Stimulated activated CD8-positive, alpha-beta memory T cell treated with anti-CD3 and anti-CD28 coated beads, Interleukin-15, amount 100 ng/mL, for 24 hours (primary cell): ENCODE data around the gene SET.
"Not testable (repeated sequence)": the region's sequence is repeated elsewhere in the genome, so short reads cannot be mapped to it uniquely, and the experiment has no call there.

ENCODE experiments used
- DNase-seq: peaks from one replicate; pipeline ENCODE4 v3.0.0-alpha.2; 2020; ENCODE audit warnings: low read depth

SET gene

DNA sequence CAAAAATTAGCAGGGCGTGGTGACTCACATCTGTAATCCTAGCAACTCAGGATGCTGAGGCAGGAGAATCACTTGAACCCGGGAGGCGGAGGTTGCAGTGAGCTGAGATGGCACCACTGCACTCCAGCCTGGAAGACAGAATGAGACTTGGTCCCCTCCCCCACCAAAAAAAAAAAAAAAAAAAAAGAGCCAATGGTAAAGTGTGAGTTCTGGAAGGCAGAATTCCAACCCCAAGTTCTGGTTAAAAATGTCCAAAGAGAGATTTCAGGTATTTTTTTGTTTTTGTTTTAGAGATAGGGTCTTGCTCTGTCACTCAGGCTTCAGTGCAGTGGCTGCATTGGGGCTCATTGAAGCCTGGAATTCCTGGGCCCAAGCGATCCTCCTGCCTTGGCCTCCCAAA, 1.6 kb upstream of the SET start:
- DNase-seq: no peak

DNA sequence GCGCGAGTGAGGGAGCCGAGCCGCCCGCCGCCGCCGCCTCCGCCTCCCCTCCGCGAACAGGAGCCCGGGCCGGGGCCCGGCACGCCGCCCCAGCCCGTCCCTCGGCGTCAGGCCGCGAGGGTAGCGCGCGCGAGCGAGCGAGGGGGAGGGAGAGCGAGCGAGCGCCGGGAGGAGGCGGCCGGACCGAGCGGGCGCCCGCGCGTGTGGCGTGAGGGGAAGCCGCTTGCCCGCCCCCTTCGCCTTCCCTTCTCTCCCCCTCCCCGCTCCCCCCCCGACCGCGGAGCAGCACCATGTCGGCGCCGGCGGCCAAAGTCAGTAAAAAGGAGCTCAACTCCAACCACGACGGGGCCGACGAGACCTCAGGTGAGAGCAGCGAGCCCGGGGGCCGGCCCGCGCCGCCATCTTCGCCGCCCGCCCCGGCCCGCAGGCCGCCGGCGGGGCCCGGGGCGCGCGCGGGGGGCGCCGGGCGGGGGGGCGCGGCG, 312 bp downstream of the SET start:
- peak; percentile 26 for DNase-seq

DNA sequence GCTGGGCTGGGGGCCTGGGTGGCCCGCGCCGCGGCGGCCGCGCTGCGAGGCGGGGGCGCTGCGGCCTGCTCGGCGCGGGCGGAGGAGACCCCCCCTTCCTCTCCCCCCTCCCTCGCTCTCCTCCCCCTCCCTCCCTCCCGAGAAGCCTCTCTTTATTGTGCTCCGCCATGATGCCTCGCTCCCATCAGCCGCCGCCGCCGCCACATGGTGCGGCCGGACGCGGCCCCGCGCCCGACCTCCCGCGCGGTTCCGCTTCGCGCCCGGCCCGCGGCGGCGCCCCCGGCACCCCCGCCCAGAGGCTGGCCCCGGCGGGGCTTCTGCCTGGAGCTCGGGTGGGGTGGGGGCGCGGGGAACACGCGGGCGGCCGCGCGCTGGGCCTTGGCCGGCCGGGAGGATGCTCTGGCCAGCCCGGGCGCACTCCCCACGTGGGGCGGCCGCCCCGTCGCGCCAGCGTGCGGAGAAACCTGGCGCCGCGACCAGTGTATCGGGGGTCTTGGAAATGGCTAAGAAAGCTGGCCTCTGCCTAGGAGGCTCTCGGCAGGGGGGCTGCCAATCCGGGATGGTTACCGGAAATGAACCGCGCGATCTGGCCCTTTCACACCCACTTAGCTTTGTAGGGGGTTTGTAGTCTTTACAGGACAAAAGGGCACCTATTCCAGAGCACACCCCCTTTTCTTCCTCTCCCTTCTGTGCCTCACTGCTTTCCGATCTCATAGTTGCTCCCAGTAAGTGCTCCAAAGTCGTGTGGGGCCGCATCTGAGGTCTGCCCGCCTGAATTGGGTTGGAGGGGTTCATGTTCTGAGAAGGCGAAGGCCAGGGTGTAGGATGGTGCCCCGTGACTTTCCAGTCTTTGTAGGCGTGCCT, 1.0 kb downstream of the SET start:
- DNase-seq: no peak

DNA sequence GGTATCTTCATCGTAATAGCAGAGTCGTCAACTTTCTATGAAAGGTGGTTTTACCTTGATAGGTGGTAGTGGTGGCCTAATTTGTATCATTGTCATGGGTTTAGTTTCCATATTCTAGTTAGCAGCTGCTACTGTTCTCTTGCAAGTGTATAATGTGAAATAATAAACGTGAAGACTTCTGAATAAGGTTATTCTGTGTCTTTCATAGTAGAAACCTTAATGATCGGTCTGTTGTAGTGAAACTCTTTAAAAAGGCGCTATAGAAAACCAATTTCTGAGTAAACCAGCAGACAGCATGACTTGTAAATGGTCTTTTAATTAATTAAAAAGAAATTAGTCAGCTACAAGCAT, 1.6 kb downstream of the SET start:
- DNase-seq: no peak

DNA sequence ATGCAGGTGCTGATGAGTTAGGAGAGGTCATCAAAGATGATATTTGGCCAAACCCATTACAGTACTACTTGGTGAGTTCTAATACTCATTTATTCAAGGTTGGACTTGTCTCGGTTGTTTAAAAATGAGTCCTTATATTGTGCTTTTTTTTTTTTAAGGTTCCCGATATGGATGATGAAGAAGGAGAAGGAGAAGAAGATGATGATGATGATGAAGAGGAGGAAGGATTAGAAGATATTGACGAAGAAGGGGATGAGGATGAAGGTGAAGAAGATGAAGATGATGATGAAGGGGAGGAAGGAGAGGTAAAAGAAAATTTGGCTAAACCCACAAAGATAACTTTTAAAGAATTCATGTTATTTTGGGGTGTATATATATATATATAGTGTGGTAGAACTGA, 4.7 kb downstream of the SET start:
- not testable (repeated sequence) for DNase-seq

DNA sequence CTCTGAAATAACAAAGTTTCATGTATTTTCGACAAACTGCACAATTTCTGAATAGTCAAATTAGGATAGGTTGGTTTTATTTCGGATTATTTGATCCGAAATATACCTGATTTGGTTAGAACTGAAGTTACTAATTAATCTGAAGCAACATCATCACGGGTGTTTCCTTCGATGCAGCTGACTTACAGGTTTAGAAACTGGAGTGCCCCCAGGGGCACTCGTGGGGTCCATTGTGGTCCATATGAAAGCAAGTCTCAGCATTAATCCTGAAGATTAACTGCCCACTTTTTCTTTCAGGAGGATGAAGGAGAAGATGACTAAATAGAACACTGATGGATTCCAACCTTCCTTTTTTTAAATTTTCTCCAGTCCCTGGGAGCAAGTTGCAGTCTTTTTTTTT, 5.3 kb downstream of the SET start:
- DNase-seq: no peak

DNA sequence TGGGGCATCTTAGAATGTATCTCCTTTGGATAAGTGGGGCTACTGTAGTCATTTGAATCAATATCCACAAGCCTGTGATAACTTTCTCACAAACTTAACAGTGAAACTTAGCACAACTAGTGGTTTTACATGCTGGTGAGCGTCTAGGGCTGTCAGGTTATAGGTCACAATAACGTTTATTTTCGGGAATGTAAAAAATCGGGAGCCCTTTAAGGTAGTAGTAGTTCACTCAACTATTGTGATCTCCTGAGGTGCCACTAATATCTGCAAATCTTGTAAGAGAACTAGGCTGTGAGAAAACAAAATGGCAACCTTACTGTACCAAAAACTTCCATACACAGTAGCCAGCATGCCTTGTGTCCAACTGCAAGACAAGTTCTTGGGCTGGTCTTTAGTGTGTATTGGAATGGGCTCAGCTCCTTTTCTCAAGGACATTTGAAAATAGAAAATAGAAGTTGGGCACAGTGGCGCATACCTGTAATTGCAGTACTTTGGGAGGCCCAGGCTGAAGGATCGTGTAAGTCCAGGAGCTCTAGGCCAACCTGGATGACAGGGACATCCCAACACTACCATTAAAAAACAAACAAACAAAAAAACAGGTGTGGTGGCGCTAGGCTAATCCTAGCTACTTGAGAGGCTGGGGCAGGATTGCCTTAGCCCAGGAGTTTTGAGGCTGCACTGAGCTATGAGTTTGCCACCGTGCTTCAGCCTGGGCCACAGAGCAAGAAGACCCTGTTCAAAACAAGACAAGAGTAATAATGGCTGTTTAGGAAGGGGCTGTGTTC, 8.1 kb downstream of the SET start:
- no peak for DNase-seq

DNA sequence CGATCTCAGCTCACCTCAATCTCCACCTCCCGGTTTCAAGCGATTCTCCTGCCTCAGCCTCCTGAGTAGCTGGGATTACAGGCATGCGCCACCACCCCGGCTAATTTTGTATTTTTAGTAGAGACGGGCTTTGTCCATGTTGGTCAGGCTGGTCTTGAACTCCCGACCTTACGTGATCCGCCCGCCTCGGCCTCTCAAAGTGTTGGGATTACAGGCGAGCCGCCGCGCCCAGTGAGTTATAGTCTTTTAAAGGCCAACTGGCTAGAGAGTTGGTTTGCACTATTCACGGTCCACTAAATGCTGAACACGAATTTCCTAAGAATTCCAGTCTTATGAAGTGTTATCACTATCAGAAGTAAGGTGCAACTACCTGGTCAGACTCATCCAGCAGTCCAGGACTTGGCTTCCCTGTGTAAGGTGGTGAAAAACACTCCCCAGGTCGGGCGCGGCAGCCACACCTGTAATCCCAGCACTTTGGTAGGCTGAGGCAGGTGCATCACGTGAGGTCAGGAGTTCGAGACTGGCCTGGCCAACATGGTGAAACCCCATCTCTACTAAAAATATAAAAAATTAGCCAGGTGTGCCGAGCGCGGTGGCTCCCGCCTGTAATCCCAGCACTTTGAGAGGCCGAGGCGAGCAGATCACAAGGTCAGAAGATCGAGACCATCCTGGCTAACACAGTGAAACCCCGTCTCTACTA, 10.2 kb downstream of the SET start:
- DNase-seq: not testable (repeated sequence)

DNA sequence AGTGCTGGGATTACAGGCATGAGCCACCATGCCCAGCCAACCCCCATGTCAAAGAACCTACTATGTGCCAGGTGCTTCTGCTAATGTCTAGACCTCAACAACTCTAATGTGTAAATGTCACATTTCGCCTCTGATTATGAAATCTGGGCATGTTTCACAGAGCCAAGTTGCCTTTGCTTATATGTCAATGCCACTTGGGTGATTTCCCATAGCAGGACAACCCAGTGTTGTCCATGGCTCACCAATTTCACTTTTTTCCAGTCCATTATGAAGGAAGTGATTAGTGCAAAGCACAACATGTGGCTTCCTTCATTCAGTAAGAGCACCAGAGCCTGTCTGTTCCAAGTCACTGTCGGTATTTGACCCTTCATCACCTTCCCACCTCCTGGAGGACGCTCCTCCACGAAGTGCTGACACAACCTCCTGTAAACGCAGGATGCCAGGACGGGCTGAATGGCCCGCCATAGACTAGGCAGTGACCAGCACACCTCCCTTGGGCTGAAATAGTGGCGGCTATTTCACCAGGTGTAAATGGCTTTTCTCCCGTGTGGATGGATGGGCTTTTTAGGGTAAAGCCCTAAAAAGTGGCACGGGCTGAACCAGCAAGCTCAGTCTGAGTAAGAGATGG, 12.3 kb downstream of the SET start:
- DNase-seq: no peak

DNA sequence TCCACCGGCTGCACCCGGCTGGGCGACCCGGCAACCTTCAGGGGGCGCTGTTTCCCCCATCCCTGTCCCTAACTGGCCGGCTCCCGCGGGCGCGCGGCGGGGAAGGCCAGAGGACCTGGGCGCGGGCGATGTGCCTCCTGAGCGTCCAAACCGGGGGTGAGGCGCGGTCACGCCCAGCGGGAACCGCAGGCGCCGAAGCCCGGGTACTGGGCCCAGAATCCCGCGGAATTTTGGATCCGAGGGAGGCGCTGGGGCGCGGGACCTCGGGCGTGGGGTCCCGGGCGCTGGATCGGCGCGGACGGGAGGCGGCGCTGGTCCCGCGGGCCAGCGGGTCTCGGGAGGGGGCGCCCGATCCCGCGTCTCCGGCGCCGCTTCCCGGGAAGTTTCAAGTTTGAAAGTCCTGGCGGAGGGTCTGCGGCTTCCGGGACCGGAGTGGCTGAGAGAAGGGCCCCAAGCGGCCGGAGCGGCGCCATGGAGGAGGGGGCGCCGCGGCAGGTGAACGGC, 13.5 kb downstream of the SET start, which contains the start of gene PKN3:
Gene PKN3 (plus strand): TSS at position 59 of the 504 bp plus-strand sequence. CDS start 413 bp downstream, at position 472.
- peak; percentile 80 for DNase-seq

DNA sequence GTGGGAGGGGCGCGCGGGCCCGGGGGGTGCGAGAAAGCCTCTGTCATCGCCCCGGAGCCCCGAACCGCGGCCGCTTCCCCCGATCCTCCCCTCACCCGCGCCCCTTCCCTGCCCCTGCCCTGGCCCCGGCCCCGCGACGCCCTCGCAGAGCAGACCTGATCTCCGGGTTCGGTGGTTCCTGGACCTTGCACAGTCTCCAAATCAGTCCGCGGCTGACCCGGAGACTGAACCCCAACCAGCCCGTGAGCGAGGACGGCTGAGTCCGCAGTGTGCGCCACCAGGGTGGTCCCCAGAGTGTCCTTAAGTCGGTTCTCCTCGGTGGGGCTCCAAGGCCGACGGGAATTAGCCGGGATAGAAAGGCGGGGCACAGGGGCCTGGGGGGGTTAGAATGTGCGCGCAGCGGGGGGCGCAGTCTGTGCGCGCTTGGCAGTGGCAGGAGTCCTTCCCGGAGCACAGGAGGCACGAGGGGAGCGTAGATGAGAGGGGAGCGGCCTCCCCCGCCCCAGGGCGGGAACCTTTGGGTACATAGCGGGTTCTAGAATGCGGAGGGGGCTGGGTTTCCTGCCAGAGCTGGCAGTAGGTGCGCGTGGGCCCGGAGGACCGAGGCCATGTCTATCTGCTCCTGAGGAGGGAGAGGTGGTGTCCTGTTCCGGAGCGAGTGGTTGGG, 14.1 kb downstream of the SET start:
- no peak for DNase-seq

DNA sequence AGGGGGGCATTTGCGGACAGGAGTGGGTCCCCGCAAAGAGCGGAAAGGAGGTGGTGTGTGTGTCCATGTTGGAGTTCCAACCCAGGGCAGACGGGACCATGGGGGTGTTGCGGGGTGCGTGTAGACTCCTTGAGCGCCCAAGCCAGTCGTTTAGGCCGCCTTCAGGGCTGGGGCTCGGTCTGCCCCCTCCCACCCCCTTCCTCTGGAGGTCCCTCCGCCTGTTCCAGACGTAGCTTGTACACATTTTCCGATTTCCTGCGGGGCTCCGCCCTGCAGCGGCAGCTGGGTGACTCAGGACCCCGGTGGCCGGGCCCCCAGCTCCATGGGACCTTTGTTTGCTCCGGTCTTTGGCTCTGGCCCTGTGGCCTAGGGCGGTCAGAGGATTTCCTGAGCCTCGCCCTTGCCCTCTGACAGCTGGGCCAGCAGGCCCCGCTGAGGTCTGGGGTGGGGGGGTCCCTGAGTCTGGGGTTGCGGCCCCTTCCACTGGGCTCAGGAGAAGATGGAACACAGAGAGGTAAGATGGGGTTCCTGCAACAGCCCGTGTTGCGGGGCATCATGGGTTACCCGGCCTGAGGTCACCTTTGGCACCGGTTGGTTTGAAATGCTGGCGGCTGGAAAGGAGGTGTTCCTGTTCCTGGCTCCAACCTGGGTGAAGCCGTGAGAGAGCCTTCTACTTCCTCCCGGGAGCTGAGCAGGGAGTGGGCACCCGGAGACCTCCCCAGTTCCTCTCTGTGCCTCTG, 14.8 kb downstream of the SET start:
- DNase-seq: no peak

DNA sequence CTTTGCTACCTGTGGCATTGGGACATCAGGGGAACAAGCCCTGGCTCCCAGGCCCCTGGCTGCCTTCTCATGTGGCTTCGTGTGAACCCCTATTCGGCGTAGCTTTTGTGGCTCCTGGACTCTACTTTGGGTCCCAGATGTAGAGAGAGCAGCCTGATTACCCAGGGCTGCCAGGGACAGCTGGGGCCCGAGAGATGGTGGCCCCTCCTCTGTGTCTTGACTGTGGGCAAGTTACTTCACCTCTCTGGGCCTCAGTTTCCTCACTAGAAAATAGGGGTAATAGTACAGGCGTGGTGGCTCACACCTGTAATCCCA, 15.3 kb downstream of the SET start:
- DNase-seq: no peak

DNA sequence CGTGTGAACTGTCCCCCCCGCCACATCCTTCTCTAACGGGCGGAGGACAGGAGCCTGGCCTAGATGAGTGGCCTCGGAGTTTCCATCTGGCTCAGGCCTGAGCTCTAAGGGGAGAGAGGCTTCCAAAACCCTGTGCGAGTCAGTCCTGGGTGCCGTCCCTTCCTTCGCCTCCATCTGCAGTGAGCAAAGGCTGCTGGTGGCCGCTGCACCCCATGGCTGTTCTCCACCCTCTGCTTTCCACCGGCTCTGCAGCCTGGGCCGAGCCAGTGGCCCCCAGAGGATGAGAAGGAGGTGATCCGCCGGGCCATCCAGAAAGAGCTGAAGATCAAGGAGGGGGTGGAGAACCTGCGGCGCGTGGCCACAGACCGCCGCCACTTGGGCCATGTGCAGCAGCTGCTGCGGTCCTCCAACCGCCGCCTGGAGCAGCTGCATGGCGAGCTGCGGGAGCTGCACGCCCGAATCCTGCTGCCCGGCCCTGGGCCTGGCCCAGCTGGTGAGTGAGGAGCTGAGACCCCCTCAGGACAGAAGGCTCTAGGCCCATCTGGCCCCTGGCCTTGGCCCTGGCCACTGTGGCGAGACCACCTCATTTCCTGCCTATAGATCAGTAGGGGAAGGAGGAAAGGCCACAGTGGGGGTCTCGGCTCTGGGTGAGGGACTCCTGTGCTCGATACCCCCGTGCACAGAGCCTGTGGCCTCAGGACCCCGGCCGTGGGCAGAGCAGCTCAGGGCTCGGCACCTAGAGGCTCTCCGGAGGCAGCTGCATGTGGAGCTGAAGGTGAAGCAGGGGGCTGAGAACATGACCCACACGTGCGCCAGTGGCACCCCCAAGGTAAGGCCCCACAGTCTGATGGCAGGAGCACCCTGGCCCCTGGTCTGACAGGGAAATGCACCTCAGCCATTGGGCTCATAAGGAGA, 16.3 kb downstream of the SET start:
- DNase-seq: no peak

DNA sequence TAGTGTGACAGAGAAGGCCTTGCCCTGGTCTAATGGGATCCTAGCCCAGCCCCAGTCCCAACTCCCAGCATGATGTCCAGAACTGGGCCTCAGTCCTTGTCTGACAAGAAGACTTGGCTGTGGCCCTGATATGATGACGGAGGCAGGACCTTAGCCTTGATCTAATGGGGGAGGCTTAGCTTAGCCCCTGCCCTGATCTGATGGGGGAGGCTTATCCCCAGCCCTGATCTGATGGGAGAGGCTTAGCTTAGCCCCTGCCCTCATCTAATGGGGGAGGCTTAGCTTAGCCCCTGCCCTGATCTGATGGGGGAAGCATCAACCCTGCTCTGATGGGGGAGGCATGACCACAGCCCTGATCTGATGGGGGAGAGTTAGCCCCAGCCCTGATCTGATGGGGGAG, 17.0 kb downstream of the SET start:
- no peak for DNase-seq

DNA sequence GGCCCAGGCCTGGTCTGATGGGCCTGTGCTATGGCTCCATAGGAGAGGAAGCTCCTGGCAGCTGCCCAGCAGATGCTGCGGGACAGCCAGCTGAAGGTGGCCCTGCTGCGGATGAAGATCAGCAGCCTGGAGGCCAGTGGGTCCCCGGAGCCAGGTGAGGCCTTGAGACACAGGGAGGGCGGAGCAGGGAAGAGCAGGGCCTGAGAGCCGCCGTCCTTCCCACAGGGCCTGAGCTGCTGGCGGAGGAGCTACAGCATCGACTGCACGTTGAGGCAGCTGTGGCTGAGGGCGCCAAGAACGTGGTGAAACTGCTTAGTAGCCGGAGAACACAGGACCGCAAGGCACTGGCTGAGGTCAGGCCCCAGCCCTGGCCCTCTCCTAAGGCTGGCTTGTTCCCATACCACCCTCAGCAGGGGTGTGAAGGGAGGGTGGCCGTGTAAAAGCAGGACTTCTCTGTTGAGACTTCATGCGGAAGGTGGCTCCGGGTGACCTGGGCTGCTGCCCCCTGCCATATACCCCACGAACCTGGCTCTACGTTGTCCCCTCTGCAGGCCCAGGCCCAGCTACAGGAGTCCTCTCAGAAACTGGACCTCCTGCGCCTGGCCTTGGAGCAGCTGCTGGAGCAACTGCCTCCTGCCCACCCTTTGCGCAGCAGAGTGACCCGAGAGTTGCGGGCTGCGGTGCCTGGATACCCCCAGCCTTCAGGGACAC, 17.8 kb downstream of the SET start:
- DNase-seq: no peak

DNA sequence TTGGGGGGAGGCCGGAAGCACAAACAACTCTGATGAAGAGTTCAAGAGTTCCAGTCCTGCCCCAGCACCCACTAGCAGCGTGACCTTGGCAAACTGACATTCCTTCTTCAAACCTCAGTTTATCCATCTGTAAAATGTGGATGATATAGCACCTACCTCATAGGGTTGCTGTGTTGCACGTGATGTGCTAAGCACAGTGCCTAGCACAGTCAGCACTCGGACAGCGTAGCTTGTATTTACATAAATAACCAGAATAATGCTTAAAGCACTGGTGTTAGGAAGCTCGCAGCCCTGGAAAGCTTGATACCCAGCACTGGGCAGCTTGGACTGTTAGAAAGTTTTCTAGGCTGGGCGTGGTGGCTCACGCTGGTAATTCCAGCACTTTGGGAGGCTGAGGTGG, 18.4 kb downstream of the SET start:
- no peak for DNase-seq

DNA sequence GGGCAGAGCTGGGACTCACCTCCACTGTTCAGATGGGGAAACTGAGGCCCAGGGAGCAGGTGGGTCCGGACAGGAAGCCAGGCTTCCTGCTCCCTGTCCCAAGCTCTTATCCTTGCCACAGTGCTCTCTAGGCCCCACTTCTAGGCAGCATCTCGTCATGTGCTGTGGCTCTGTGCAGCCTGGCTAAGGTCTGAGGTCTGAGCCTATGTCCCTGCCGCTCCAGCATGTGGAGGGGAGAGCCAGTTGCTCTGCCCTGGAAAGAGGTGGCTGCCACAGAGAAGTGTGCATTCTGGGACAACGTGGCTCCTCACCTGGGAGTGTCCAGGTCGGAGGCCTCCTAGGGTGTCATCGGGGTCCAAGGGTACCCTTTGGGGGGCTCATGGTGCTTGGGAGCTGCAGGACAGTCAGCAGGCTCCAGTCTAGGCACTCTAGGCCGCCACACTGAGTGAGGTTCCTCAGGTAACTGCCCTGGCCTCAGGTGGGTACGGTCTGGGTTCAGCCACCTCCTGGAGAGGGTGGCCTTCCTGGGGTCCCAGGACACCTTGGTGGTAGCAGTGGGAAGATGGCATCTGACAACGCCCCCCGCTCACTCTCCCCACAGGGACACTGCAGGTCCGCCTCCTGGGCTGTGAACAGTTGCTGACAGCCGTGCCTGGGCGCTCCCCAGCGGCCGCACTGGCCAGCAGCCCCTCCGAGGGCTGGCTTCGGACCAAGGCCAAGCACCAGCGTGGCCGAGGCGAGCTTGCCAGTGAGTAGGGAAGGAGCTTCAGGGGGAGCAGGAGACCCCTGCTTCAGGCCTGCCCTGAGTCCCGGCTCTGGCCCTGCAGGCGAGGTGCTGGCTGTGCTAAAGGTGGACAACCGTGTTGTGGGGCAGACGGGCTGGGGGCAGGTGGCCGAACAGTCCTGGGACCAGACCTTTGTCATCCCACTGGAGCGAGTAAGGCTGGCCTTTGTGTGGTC, 23.7 kb downstream of the SET start:
- no peak for DNase-seq
